K562 (cell line): ENCODE results near the gene LMNB1. TPM values are rescaled to one million over a fixed set of nuclear protein-coding genes. Genes with fewer than 3 reads are reported as not detected.
A peak's percentile ranks its signal among the peaks of the same experiment; 100 is the strongest.

ENCODE experiments used
- AFF1 ChIP-seq, 2 experiments: fragments of 450-650 bp; IDR thresholded peaks; 2 replicates each; pipeline ENCODE4 v1.6.1; 2018; ENCODE audit warnings: mild to moderate bottlenecking in 2 of 2, low read depth in 1 of 2; ENCODE audit not compliant: partially characterized antibody in 2 of 2
- BRCA1 ChIP-seq, 2 experiments: fragments of 450-650 bp in 1 of 2; sonication (generic) in 1 of 2; formaldehyde crosslinking in 1 of 2; IDR thresholded peaks; 2 replicates each; pipeline versions ENCODE4 v1.5.0 to v1.6.1; 2017 to 2020; ENCODE audit warnings: mild to moderate bottlenecking in 1 of 2, missing genetic modification reagents in 1 of 2
- CHAMP1 ChIP-seq: fragments of 450-650 bp; IDR thresholded peaks from 2 replicates; pipeline ENCODE4 v1.6.1; 2016; ENCODE audit warnings: mild to moderate bottlenecking
- ESRRA ChIP-seq: fragments of 450-650 bp; IDR thresholded peaks from 2 replicates; pipeline ENCODE4 v1.6.1; 2014; ENCODE audit warnings: low read depth, mild to moderate bottlenecking, moderate library complexity, borderline replicate concordance
- HDAC2 ChIP-seq: fragments of 450-650 bp; IDR thresholded peaks from 2 replicates; pipeline ENCODE4 v1.6.1; 2016; ENCODE audit warnings: mild to moderate bottlenecking
- NR1H2 ChIP-seq: sonication (generic); formaldehyde crosslinking; IDR thresholded peaks from 2 replicates; pipeline ENCODE4 v1.4.0; 2020; ENCODE audit warnings: mild to moderate bottlenecking, missing genetic modification reagents
- POLR2G ChIP-seq: fragments of 200-400 bp; formaldehyde crosslinking; IDR thresholded peaks from 2 replicates; pipeline ENCODE4 v1.6.1; 2017; ENCODE audit warnings: low read depth, mild to moderate bottlenecking, antibody characterized with exemption, low read length, moderate library complexity
- POU5F1 ChIP-seq: fragments of 150-350 bp; IDR thresholded peaks from 2 replicates; pipeline ENCODE4 v1.6.1; 2014; ENCODE audit warnings: borderline replicate concordance, low read length, low read depth, mild to moderate bottlenecking; ENCODE audit not compliant: partially characterized antibody
- RAD21 ChIP-seq, 2 experiments: fragments of 250-450 bp in 1 of 2; fragments of 450-650 bp in 1 of 2; sonication (Bioruptor Pico) in 1 of 2; formaldehyde crosslinking in 1 of 2; IDR thresholded peaks in 1 of 2; conservative IDR thresholded peaks in 1 of 2; 2 replicates each; pipeline versions ENCODE4 v1.4.0 to v1.8.0; 2020 to 2022; ENCODE audit warnings: mild to moderate bottlenecking in 2 of 2, moderate library complexity in 1 of 2
- SIN3B ChIP-seq: fragments of 450-650 bp; IDR thresholded peaks from 2 replicates; pipeline ENCODE4 v1.6.1; 2017; ENCODE audit warnings: low read depth, mild to moderate bottlenecking, moderate library complexity
- TRIM24 ChIP-seq, 2 experiments: fragments of 450-650 bp; IDR thresholded peaks; 2 replicates each; pipeline ENCODE4 v1.6.1; 2016
- ZNF212 ChIP-seq: fragments of 450-650 bp; formaldehyde crosslinking; IDR thresholded peaks from 2 replicates; pipeline ENCODE4 v1.4.0; 2020; ENCODE audit warnings: mild to moderate bottlenecking
- ZNF318 ChIP-seq, 2 experiments: fragments of 450-650 bp; IDR thresholded peaks; 2 replicates each; pipeline ENCODE4 v1.6.1; 2016; ENCODE audit warnings: mild to moderate bottlenecking in 2 of 2, borderline replicate concordance in 1 of 2, low read depth in 1 of 2, moderate library complexity in 1 of 2
- polyA plus RNA-seq, 8 experiments: library from polyadenylated mRNA; depleted of rRNA in 4 of 8; stranded (reverse) in 5 of 8; unstranded in 3 of 8; fragments of >200 nt; fragmentation: Nextera tagmentation in 2 of 8; fragmentation: Illumina TruSeq in 1 of 8; extraction: Ambion mirVana in 2 of 8; extraction: Trizol in 1 of 8; gene quantifications; 2 replicates each; pipeline versions ENCODE4 v1.2.1 to v1.2.3, GENCODE V29; 2011 to 2014; ENCODE audit warnings: inconsistent platforms in 1 of 8, missing spikeins in 1 of 8
- total RNA-seq, 7 experiments: library from RNA; depleted of rRNA in 6 of 7; stranded (reverse); fragments of >200 nt in 6 of 7; fragmentation: Illumina TruSeq in 2 of 7; extraction: Trizol in 2 of 7; gene quantifications; 2 replicates each; pipeline versions ENCODE4 v1.2.1 to v1.2.3, GENCODE V29; 2011 to 2021; ENCODE audit warnings: low replicate concordance in 1 of 7

The LMNB1 gene
- total and polyA plus RNA-seq, 9 of the 15 experiments (the other 6 are each of a cell fraction or from before 2014, with no cell fraction given): 2.8 to 190 (median 131) TPM

- TF ChIP-seq ZNF318 (IDR thresholded peaks at IDR 0.05; ENCODE audit: borderline replicate concordance in 1 of 2, low read depth in 1 of 2): no peak
- no peak for TF ChIP-seq ZNF212
- no peak for TF ChIP-seq POU5F1
- 0 out of 4 replicates have a peak, but pooled peaks of 1 of the 2 experiments have one; percentile 7 for TF ChIP-seq TRIM24 (IDR thresholded peaks at IDR 0.05)
- no peak for TF ChIP-seq SIN3B
- TF ChIP-seq POLR2G: no peak
- TF ChIP-seq RAD21 (CRISPR knock-in tag; conservative IDR thresholded peaks at IDR 0.05 in 1 of 2, IDR thresholded peaks at IDR 0.05 in 1 of 2): no peak
- no peak for TF ChIP-seq NR1H2
- TF ChIP-seq BRCA1 (IDR thresholded peaks at IDR 0.05): no peak
- no peak for TF ChIP-seq BRCA1 (CRISPR knock-in tag; IDR thresholded peaks at IDR 0.05)
- TF ChIP-seq CHAMP1: 0 out of 2 replicates have a peak, but pooled peaks have one; percentile 29
- no peak for TF ChIP-seq HDAC2
- peak; percentile 80 for TF ChIP-seq ESRRA
- no peak for TF ChIP-seq AFF1 (IDR thresholded peaks at IDR 0.05; ENCODE audit: low read depth in 1 of 2, partially characterized antibody in 2 of 2)
These were observed 23.7 kb upstream of the LMNB1 start (continued) for GRCh38 chr5:126753227-126753626.
